ENCODE results near the gene DNAAF8.
"Not testable (repeated sequence)": the region's sequence is repeated elsewhere in the genome, so short reads cannot be mapped to it uniquely, and the experiment has no call there.

Gene DNAAF8

DNA sequence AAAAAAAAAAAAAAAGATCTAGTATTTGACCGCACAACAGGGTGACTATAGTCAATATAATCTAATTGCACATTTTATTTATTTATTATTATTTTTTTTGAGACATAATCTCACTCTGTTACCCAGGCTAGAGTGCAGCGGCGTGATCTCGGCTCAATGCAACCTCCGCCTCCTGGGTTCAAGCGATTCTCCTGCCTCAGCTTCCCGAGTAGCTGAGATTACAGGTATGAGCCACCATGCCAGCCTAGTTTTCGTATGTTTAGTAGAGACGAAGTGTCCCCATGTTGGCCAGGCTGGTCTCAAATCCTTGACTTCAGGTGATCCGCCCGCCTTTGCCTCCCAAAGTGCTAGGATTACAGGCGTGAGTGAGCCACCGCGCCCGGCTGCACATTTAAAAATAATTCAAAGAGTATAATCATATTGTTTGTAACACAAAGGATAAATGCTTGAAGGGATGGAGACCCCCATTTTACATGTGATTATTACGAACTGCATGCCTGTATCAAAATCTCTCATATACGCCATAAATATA is 1.1 kb upstream of the DNAAF8 start:
- Histone ChIP-seq H3K9me3 (ENCODE audit: insufficient read depth, low read depth, low read length) (no peaks in the 10 kb centered on the region), H3K27me3 (ENCODE audit: insufficient read depth, low read length) (no peaks in the 10 kb centered on the region), H3K27ac (ENCODE audit: low read depth, low read length) (no peak overlapping the region), H3K9ac (ENCODE audit: low read depth, low read length) (peak overlapping the region; percentile 83), H3K36me3 (ENCODE audit: insufficient read depth, low read length) (peaks cover 22% of the 10 kb centered on the region), H3K4me1 (ENCODE audit: insufficient read depth, low read length) (no peaks in the 10 kb centered on the region; the same call in 1 of the 2 replicates), H3K4me3 (ENCODE audit: low read length) (peak overlapping the region; percentile 85)
- WGBS: 28% methylated on average over 13 of the region's 17 CpGs

DNA sequence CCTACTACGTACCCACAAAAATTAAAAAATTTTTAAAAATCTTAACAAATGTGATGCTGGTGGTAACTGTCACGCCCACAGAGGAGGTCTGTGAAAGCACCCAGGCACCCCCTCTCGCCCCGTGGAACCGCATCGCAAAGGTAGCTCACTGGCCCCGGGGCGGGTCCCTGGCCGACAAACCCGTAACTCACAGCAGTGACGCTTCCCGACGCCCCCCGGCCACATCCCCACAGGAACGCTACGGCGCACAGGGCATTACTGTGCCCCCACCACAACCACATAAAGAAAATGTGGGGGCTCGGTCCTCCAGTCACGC is 632 bp upstream of the DNAAF8 start:
- H3K27ac ChIP-seq (ENCODE audit: low read depth, low read length): peak overlapping the region; percentile 86; the same call in 1 of the 2 replicates
- under 1% methylated on average over 18 of the region's 19 CpGs for WGBS

DNA sequence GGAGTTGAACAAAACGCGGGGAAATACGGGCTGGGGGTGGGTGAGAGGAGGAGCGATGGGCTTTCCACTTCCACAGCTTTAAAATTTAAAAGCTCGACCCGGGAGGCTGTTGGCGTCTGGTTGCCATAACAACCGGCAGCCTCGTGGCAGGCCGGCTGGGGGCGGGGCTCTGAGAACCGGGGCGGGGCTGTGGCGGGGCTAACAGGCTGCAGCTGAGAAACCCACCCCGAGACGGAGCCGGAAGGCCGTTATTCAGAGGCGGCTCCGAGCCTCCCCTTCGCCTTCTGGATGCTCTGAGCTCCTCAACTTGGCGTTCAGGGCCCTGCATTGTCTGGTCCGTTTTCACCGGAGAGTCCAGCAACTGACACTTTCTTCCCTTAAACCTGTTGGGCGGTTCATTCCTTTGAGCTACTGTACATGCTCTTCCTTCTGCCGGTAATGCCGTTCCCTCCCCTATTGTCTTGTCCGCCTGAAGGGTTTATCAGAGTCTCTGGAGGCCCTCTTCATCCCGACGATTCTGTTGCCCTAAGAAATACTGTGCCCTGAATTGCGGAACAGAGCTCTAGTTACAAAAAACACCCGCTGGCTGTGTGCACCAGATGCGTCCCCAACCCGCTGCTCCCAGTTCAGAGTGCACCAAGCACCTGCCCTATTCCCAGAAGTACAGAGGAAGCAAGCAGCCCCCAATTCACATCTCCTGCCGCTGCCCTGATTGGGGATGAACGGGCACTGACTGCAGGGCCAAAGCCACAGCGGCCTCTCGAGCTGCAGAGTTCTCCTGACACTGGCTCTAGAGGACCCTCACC is 596 bp downstream of the DNAAF8 start:
- Histone ChIP-seq H3K4me1 (ENCODE audit: insufficient read depth, low read length) (no peaks in the 10 kb centered on the region; the same call in 1 of the 2 replicates), H3K36me3 (ENCODE audit: insufficient read depth, low read length) (peaks cover 11% of the 10 kb centered on the region), H3K27me3 (ENCODE audit: insufficient read depth, low read length) (no peaks in the 10 kb centered on the region), H3K4me3 (ENCODE audit: low read length) (peak overlapping the region; percentile 85), H3K9ac (ENCODE audit: low read depth, low read length) (peak overlapping the region; percentile 60), H3K27ac (ENCODE audit: low read depth, low read length) (peak overlapping the region; percentile 86), H3K9me3 (ENCODE audit: insufficient read depth, low read depth, low read length) (no peaks in the 10 kb centered on the region)
- WGBS: 14% methylated on average over 38 of the region's 38 CpGs

More for the DNA sequence above, 632 bp upstream of the DNAAF8 start:
- Histone ChIP-seq H3K27me3 (ENCODE audit: insufficient read depth, low read length) (no peaks in the 10 kb centered on the region), H3K9me3 (ENCODE audit: insufficient read depth, low read depth, low read length) (no peaks in the 10 kb centered on the region), H3K36me3 (ENCODE audit: insufficient read depth, low read length) (peaks cover 21% of the 10 kb centered on the region), H3K4me1 (ENCODE audit: insufficient read depth, low read length) (no peaks in the 10 kb centered on the region; the same call in 1 of the 2 replicates), H3K9ac (ENCODE audit: low read depth, low read length) (peak overlapping the region; percentile 83), H3K4me3 (ENCODE audit: low read length) (peak overlapping the region; percentile 85)

DNA sequence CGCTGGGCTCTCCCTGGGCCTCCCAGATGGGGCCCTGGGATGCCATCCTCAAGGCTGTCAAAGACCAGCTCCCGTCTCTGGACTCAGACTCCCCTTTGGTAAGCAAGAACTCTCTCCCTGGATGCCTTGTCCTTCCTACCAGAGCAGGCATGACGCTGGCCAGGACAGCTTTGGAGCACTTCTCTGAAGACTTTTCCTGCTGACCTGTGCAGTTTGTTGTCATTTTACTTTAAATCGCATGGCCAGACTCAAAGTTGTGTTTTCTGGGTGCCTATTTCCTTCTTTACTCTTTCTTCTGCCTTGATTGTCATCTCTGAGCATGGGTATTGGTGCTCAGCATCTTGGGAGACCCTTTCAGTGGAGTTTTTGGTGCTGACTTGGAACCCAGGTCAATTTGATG is 2.2 kb downstream of the DNAAF8 start:
- H3K36me3 ChIP-seq (ENCODE audit: insufficient read depth, low read length): no peaks in the 10 kb centered on the region
- H3K4me1 ChIP-seq (ENCODE audit: insufficient read depth, low read length): no peaks in the 10 kb centered on the region; the same call in 1 of the 2 replicates
- no peak overlapping the region for H3K27ac ChIP-seq (ENCODE audit: low read depth, low read length)
- H3K9ac ChIP-seq (ENCODE audit: low read depth, low read length): no peak overlapping the region
- no peaks in the 10 kb centered on the region for H3K27me3 ChIP-seq (ENCODE audit: insufficient read depth, low read length)
- H3K4me3 ChIP-seq (ENCODE audit: low read length): no peak overlapping the region
- H3K9me3 ChIP-seq (ENCODE audit: insufficient read depth, low read depth, low read length): no peaks in the 10 kb centered on the region
- WGBS: 90% methylated on average over 4 of the region's 4 CpGs

DNA sequence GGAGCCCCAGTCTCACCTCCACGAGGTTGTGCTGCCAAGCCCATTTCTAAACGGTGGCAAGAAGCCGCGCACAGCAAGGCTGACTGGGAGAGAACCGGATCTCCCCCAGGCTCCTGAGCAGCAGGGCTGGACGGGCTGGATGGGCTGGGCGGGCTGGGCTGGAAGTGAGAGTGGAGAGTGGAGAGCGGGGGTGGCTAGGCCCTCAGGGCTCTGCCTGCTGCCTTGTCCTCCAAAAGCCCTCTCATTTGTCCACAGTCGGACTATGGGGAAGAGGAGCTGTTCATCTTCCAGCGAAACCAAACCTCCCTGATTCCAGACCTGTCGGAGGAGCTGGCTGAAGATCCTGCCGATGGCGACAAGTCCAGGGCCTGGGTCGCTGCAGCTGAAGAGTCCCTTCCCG is 3.2 kb downstream of the DNAAF8 start:
- Histone ChIP-seq H3K9me3 (ENCODE audit: insufficient read depth, low read depth, low read length) (no peaks in the 10 kb centered on the region), H3K36me3 (ENCODE audit: insufficient read depth, low read length) (no peaks in the 10 kb centered on the region), H3K4me1 (ENCODE audit: insufficient read depth, low read length) (no peaks in the 10 kb centered on the region; the same call in 1 of the 2 replicates), H3K9ac (ENCODE audit: low read depth, low read length) (no peak overlapping the region), H3K27ac (ENCODE audit: low read depth, low read length) (no peak overlapping the region), H3K27me3 (ENCODE audit: insufficient read depth, low read length) (no peaks in the 10 kb centered on the region), H3K4me3 (ENCODE audit: low read length) (no peak overlapping the region)
- 86% methylated on average over 15 of the region's 15 CpGs for WGBS

DNA sequence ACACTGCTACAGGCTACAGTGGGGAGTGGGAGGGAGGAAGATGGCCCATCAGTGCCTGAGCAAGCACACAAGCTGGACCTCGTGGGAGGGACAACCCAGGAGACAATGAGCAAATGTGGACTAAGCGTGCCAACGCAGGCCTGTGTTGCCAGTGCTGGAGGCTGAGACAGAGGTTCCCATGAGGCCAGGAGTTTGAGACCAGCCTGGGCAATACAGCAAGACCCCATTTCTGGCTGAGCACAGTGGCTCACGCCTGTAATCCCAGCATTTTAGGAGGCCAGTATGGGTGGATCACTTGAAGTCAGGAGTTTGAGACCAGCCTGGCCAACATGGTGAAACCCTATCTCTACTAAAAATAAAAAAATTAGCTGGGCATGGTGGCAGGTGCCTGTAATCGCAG is 4.0 kb downstream of the DNAAF8 start:
- not testable (repeated sequence) for H3K9me3 ChIP-seq (ENCODE audit: insufficient read depth, low read depth, low read length); H3K4me1 ChIP-seq (ENCODE audit: insufficient read depth, low read length); H3K4me3 ChIP-seq (ENCODE audit: low read length); H3K36me3 ChIP-seq (ENCODE audit: insufficient read depth, low read length); H3K27me3 ChIP-seq (ENCODE audit: insufficient read depth, low read length); H3K27ac ChIP-seq (ENCODE audit: low read depth, low read length); H3K9ac ChIP-seq (ENCODE audit: low read depth, low read length)
- 93% methylated on average over 5 of the region's 5 CpGs for WGBS

DNA sequence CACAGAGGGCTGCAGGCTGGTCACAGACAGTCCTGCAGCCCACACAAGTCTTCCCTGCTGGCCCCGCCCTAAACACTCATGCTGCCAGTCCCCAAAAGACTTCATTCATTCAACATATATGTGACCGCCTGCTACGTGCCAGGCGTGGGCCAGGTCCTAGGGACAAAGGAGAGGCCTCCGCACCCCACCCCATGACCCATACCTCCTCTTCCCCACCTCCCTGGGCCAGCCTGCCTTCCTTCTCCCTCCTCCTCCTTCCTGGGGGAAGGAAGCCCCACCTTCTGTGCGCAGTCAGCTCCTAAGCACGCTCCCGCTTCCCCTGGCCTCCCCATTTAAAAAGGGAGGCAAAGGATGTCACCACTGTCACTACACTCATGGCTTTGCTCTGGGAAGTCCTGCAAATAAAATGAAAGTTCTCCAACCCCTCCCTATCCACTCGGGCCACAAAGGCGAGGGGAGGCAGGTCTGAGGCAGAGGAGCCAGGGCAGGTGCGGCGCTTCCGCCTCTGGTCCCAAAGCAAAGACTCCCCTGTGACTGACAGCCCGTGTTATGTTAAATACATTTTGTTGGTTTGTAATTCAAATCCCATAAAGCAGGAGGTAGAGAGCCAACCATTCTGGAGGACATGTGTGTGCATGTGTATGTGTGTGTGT is 9.0 kb downstream of the DNAAF8 start:
- Histone ChIP-seq H3K27me3 (ENCODE audit: insufficient read depth, low read length) (no peaks in the 10 kb centered on the region), H3K4me1 (ENCODE audit: insufficient read depth, low read length) (no peaks in the 10 kb centered on the region; the same call in 1 of the 2 replicates), H3K27ac (ENCODE audit: low read depth, low read length) (no peak overlapping the region), H3K9ac (ENCODE audit: low read depth, low read length) (no peak overlapping the region), H3K9me3 (ENCODE audit: insufficient read depth, low read depth, low read length) (no peaks in the 10 kb centered on the region), H3K36me3 (ENCODE audit: insufficient read depth, low read length) (no peaks in the 10 kb centered on the region), H3K4me3 (ENCODE audit: low read length) (no peak overlapping the region; the same call in 1 of the 2 replicates)
- WGBS: 67% methylated on average over 14 of the region's 14 CpGs

DNA sequence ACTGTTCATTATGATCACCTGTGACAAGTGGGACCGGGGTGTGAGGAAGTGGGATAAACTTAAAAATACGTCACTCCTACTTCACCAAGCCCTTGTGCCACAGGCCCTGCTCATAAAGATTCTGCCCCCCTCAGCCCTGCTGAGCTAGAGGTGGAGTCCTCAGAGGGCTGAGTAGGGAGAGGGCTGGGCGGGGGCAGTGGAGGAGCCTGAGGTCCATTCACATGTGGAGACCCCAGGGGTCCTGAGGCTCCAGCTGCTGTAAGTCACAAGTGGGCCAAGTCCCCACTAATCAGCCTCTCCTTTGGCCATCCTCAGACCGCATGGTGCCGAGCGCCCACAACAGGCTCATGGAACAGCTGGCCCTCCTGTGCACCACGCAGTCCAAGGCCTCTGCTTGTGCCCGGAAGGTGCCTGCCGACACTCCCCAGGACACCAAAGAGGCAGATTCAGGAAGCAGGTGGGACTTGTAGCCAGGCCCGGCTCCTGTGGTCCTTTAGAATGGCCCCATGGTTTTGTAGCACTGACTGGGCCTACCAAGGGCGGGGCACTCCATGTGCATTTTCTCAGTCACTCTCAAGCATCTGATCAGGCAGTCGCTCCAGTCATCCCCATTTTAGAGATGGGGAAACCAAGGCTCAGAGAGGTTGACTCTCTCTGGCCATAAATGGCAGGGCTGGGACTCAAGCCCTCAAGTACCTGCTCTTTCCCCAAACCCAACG is 10.4 kb downstream of the DNAAF8 start:
- Histone ChIP-seq H3K9me3 (ENCODE audit: insufficient read depth, low read depth, low read length) (no peaks in the 10 kb centered on the region), H3K4me1 (ENCODE audit: insufficient read depth, low read length) (no peaks in the 10 kb centered on the region; the same call in 1 of the 2 replicates), H3K4me3 (ENCODE audit: low read length) (no peak overlapping the region), H3K9ac (ENCODE audit: low read depth, low read length) (no peak overlapping the region), H3K27me3 (ENCODE audit: insufficient read depth, low read length) (no peaks in the 10 kb centered on the region), H3K27ac (ENCODE audit: low read depth, low read length) (no peak overlapping the region), H3K36me3 (ENCODE audit: insufficient read depth, low read length) (no peaks in the 10 kb centered on the region)
- 76% methylated on average over 11 of the region's 13 CpGs for WGBS

DNA sequence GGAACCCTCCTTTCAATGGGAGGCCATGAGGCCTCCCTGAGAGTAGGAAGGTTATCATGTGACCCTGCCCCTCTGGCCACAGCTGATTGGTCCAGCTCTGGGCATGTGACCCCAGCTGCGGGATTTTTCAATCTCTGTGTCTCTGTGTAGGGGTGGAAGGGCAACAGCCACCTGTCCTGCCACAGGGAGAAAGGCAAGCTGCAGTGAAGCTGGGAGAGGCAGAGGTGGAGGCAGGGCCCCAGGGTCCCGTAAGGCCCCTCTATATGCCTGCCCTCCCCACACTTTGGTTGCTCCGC is 10.9 kb downstream of the DNAAF8 start:
- 90% methylated on average over 3 of the region's 3 CpGs for WGBS
- Histone ChIP-seq H3K27ac (ENCODE audit: low read depth, low read length) (no peak overlapping the region), H3K27me3 (ENCODE audit: insufficient read depth, low read length) (no peaks in the 10 kb centered on the region), H3K36me3 (ENCODE audit: insufficient read depth, low read length) (no peaks in the 10 kb centered on the region), H3K9me3 (ENCODE audit: insufficient read depth, low read depth, low read length) (no peaks in the 10 kb centered on the region), H3K4me3 (ENCODE audit: low read length) (no peak overlapping the region), H3K4me1 (ENCODE audit: insufficient read depth, low read length) (no peaks in the 10 kb centered on the region; the same call in 1 of the 2 replicates), H3K9ac (ENCODE audit: low read depth, low read length) (no peak overlapping the region)

DNA sequence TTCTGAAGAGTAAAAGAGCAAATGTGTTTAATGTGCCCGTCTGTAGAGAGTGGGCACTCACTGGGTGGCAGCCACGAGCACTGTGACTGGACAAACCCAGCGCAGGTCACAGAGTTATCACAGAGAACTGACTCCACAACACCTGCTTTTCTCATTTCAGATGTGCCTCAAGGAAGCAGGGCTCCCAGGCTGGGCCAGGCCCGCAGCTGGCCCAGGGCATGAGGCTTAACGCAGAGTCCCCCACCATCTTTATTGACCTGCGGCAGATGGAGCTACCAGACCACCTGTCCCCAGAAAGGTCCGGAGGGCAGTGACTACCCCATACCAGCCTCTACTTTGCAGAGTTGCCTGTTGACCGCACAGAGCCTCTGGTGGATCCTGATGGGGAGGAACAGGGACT is 11.9 kb downstream of the DNAAF8 start:
- Histone ChIP-seq H3K27ac (ENCODE audit: low read depth, low read length) (no peak overlapping the region), H3K9me3 (ENCODE audit: insufficient read depth, low read depth, low read length) (no peaks in the 10 kb centered on the region), H3K4me1 (ENCODE audit: insufficient read depth, low read length) (no peaks in the 10 kb centered on the region; the same call in 1 of the 2 replicates), H3K27me3 (ENCODE audit: insufficient read depth, low read length) (no peaks in the 10 kb centered on the region), H3K9ac (ENCODE audit: low read depth, low read length) (no peak overlapping the region), H3K4me3 (ENCODE audit: low read length) (no peak overlapping the region), H3K36me3 (ENCODE audit: insufficient read depth, low read length) (peaks cover 5% of the 10 kb centered on the region)
- WGBS: 88% methylated on average over 8 of the region's 8 CpGs

DNA sequence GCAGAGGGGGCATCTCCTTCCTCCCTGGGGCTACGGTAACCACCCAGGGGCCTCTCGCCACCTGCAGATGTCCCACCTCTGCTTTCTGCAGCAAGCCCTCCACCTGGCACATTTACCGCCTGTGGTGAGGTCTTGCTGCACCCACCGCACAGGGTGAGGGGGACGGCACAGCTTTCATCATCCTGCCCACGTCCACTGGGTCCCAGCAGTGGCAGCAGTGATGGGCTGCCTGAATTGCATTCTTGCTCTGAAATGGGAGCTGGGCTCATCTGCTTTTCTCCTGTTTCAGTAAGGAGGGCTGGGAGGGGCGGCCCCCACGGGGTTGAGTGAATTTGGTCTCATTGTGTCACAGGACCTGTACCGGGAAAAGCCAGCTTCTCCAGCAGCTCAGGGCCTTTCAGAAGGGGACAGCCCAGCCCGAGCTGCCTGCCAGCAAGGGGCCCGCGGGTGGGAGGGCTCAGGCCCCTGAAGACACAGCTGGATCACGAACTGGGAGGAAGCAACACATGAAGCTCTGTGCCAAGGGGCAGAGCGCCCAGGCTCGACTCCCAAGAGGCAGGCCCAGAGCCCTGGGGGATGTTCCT is 12.7 kb downstream of the DNAAF8 start:
- Histone ChIP-seq H3K9me3 (ENCODE audit: insufficient read depth, low read depth, low read length) (no peaks in the 10 kb centered on the region), H3K27me3 (ENCODE audit: insufficient read depth, low read length) (no peaks in the 10 kb centered on the region), H3K4me1 (ENCODE audit: insufficient read depth, low read length) (no peaks in the 10 kb centered on the region; the same call in 1 of the 2 replicates), H3K4me3 (ENCODE audit: low read length) (no peak overlapping the region), H3K9ac (ENCODE audit: low read depth, low read length) (no peak overlapping the region), H3K27ac (ENCODE audit: low read depth, low read length) (no peak overlapping the region), H3K36me3 (ENCODE audit: insufficient read depth, low read length) (peaks cover 14% of the 10 kb centered on the region)
- 76% methylated on average over 15 of the region's 15 CpGs for WGBS

Measured in HUES64 (cell line).